HepG2 (cell line): ENCODE data around the gene FAT1. TPM values are rescaled to one million over a fixed set of nuclear protein-coding genes. Genes with fewer than 3 reads are reported as not detected.

Experiments
- ATAC-seq: fragments of 200-7000 bp; cut with Tn5 transposase; 3 replicates; pipeline ENCODE4 v1.9.1; 2020; ENCODE audit warnings: mild to moderate bottlenecking, moderate library complexity
- BruUV-seq: library from RNA; stranded (reverse); fragments of 400-500 nt; replicated peaks from 2 replicates; lab custom pipeline; 2021; lab: Mats Ljungman, UMichigan
- CTCF ChIA-PET: fragments of 300-600 bp; formaldehyde crosslinking; extraction: SDS; loops from one replicate; lab custom pipeline; 2021; ENCODE audit warnings: low total read pairs, inconsistent platforms, low intra/inter-chr PET ratio; lab: Yijun Ruan, JAX
- POLR2A ChIA-PET: fragments of 350-600 bp; sonication (Branson Sonifier 250); formaldehyde crosslinking; loops from one replicate; lab custom pipeline; 2020; ENCODE audit warnings: antibody characterized with exemption, inconsistent platforms; lab: Yijun Ruan, JAX
- DNase-seq: peaks from one replicate; pipeline ENCODE4 v3.0.0-alpha.2; 2015; ENCODE audit warnings: low spot score
- FAIRE-seq: peaks from 3 replicates; lab custom pipeline; 2011; peaks lifted over from hg19 to GRCh38; lab: Jason Lieb, UNC
- H2AFZ ChIP-seq: one replicate; pipeline ENCODE4 v1.6.1; 2011; ENCODE audit warnings: low read length, inconsistent platforms
- H3K27ac ChIP-seq: fragments of 300-600 bp; 3 replicates; pipeline ENCODE4 v1.8.0; 2011; ENCODE audit warnings: mixed run types, mild to moderate bottlenecking, mixed read lengths, low read length, inconsistent platforms; ENCODE audit not compliant: insufficient read depth; ENCODE audit errors: extremely low read length
- H3K27me3 ChIP-seq, 2 experiments: fragments of 200-600 bp in 1 of 2; 2 replicates in 1 of 2; 3 replicates in 1 of 2; pipeline versions ENCODE4 v1.6.0 to v1.8.0; 2011; ENCODE audit warnings: low read length in 2 of 2, mild to moderate bottlenecking in 2 of 2, moderate library complexity in 2 of 2, inconsistent platforms in 1 of 2; ENCODE audit not compliant: insufficient read depth in 2 of 2, control insufficient read depth in 1 of 2
- H3K36me3 ChIP-seq, 2 experiments: fragments of 200-600 bp in 1 of 2; replicated peaks in 1 of 2; 2 replicates in 1 of 2; 3 replicates in 1 of 2; pipeline versions ENCODE4 v1.5.1 to v1.8.0; 2011; ENCODE audit warnings: low read length in 2 of 2, inconsistent platforms in 1 of 2; ENCODE audit not compliant: insufficient read depth in 2 of 2, control insufficient read depth in 1 of 2
- H3K4me1 ChIP-seq: 2 replicates; pipeline ENCODE4 v1.5.1; 2012; ENCODE audit warnings: low read length, inconsistent platforms; ENCODE audit not compliant: insufficient read depth
- H3K4me2 ChIP-seq: 2 replicates; pipeline ENCODE4 v1.6.0; 2011; ENCODE audit warnings: low read depth, low read length, inconsistent platforms
- H3K4me3 ChIP-seq, 3 experiments: fragments of 200-600 bp in 1 of 3; sonication (generic), shearing (Covaris generic) in 1 of 3; replicated peaks in 1 of 3; 2 replicates each; pipeline ENCODE4 v1.5.1; 2011 to 2016; ENCODE audit warnings: low read length in 3 of 3, inconsistent platforms in 2 of 3, low read depth in 2 of 3, mild to moderate bottlenecking in 2 of 3, control low read depth in 1 of 3, mixed read lengths in 1 of 3; ENCODE audit not compliant: insufficient read depth in 1 of 3
- H3K79me2 ChIP-seq: one replicate; pipeline ENCODE4 v1.6.1; 2011; ENCODE audit warnings: low read length, inconsistent platforms; ENCODE audit not compliant: insufficient read depth
- H3K9ac ChIP-seq: 2 replicates; pipeline ENCODE4 v1.6.0; 2011; ENCODE audit warnings: mild to moderate bottlenecking, low read depth, low read length, inconsistent platforms; ENCODE audit not compliant: insufficient read depth
- H3K9me3 ChIP-seq: 2 replicates; pipeline ENCODE4 v1.5.1; 2012; ENCODE audit warnings: mild to moderate bottlenecking, low read length
- H4K20me1 ChIP-seq: 2 replicates; pipeline ENCODE4 v1.6.0; 2011; ENCODE audit warnings: inconsistent platforms, mild to moderate bottlenecking, low read length, moderate library complexity; ENCODE audit not compliant: insufficient read depth
- DR1 ChIP-seq: sonication (generic); formaldehyde crosslinking; IDR thresholded peaks from 2 replicates; pipeline ENCODE4 v1.8.0; 2021; ENCODE audit warnings: mild to moderate bottlenecking, missing genetic modification reagents, inconsistent platforms
- ESRRA ChIP-seq: sonication (generic); formaldehyde crosslinking; IDR thresholded peaks from 2 replicates; pipeline ENCODE4 v1.5.1; 2020; ENCODE audit warnings: mild to moderate bottlenecking, low read depth, missing genetic modification reagents
- HOXA3 ChIP-seq: sonication (generic); formaldehyde crosslinking; IDR thresholded peaks from 2 replicates; pipeline ENCODE4 v1.5.0; 2020; ENCODE audit warnings: missing genetic modification reagents
- JUNB ChIP-seq: sonication (generic); formaldehyde crosslinking; IDR thresholded peaks from 2 replicates; pipeline ENCODE4 v1.8.0; 2022; ENCODE audit warnings: missing genetic modification reagents, mild to moderate bottlenecking, borderline replicate concordance
- ZBTB33 ChIP-seq: sonication (generic); formaldehyde crosslinking; IDR thresholded peaks from 2 replicates; pipeline ENCODE4 v1.4.0; 2020; ENCODE audit warnings: missing genetic modification reagents
- ZFP36L2 ChIP-seq: sonication (generic); formaldehyde crosslinking; IDR thresholded peaks from 2 replicates; pipeline ENCODE4 v1.4.0; 2020; ENCODE audit warnings: missing genetic modification reagents
- ZFP41 ChIP-seq: sonication (generic); formaldehyde crosslinking; IDR thresholded peaks from 2 replicates; pipeline ENCODE4 v1.4.0; 2020; ENCODE audit warnings: mild to moderate bottlenecking, missing genetic modification reagents, borderline replicate concordance
- ZNF12 ChIP-seq: sonication (generic); formaldehyde crosslinking; IDR thresholded peaks from 2 replicates; pipeline ENCODE4 v1.5.0; 2020; ENCODE audit warnings: missing genetic modification reagents
- ZNF256 ChIP-seq: sonication (generic); formaldehyde crosslinking; conservative IDR thresholded peaks from 2 replicates; pipeline ENCODE4 v1.4.0; 2020; ENCODE audit warnings: missing genetic modification reagents
- ZNF275 ChIP-seq: sonication (generic); formaldehyde crosslinking; IDR thresholded peaks from 2 replicates; pipeline ENCODE4 v1.8.0; 2022; ENCODE audit warnings: missing genetic modification reagents, mild to moderate bottlenecking, inconsistent platforms, borderline replicate concordance
- ZNF292 ChIP-seq: sonication (generic); formaldehyde crosslinking; IDR thresholded peaks from 2 replicates; pipeline ENCODE4 v1.8.1; 2022; ENCODE audit warnings: mild to moderate bottlenecking, low read depth, missing genetic modification reagents, borderline replicate concordance
- ZNF556 ChIP-seq: sonication (generic); formaldehyde crosslinking; IDR thresholded peaks from 2 replicates; pipeline ENCODE4 v1.4.0; 2020; ENCODE audit warnings: mild to moderate bottlenecking, missing genetic modification reagents, borderline replicate concordance
- WGBS: methylation state at CpG from one replicate; pipeline ENCODE4 v1.1.6; 2017; ENCODE audit warnings: low lambda C conversion rate; 5-methylcytosine and 5-hydroxymethylcytosine counted together
- in situ Hi-C: cut with HindIII; loops from 2 replicates; pipeline ENCODE4 v1.10.0; 2017; ENCODE audit warnings: low pct_unique_long_range_greater_than_20kb; ENCODE audit not compliant: extremely low pct_ligation_motif_present
- intact Hi-C: fragments of 100-400 bp; cut with micrococcal nuclease; formaldehyde crosslinking; loops from one replicate; pipeline ENCODE4 v1.10.0; 2022; ENCODE audit not compliant: unreplicated experiment
- polyA plus RNA-seq, 8 experiments: library from polyadenylated mRNA; depleted of rRNA in 3 of 8; stranded (reverse) in 7 of 8; unstranded in 1 of 8; fragments of >200 nt; fragmentation: Illumina TruSeq in 4 of 8; extraction: Trizol in 4 of 8; gene quantifications; 2 replicates each; pipeline versions ENCODE4 v1.2.1 to v1.2.3, GENCODE V29; 2011 to 2016; ENCODE audit warnings: low read depth in 4 of 8, missing spikeins in 1 of 8, mixed read lengths in 1 of 8; ENCODE audit not compliant: insufficient read depth in 1 of 8
- total RNA-seq, 5 experiments: library from RNA; depleted of rRNA; stranded (reverse); fragments of >200 nt; fragmentation: Illumina TruSeq; extraction: Trizol; gene quantifications; 2 replicates each; pipeline ENCODE4 v1.2.3, GENCODE V29; 2016; ENCODE audit warnings: low read depth in 1 of 5
- TF ChIP-seq, protein P1 (sequence below): sonication (generic); formaldehyde crosslinking; IDR thresholded peaks from 2 replicates; pipeline ENCODE4 v1.9.0; 2021; ENCODE audit warnings: missing genetic modification reagents, mild to moderate bottlenecking, borderline replicate concordance
- TF ChIP-seq, protein P2 (sequence below): IDR thresholded peaks from 2 replicates; pipeline ENCODE4 v1.6.1; 2016; ENCODE audit warnings: missing compliant biosample characterization, missing genetic modification reagents, borderline replicate concordance

The FAT1 gene
- total and polyA plus RNA-seq, 2 of the 13 experiments (the other 11 are each of a cell fraction or from before 2014, with no cell fraction given), result 185 to 216 TPM

DNA sequence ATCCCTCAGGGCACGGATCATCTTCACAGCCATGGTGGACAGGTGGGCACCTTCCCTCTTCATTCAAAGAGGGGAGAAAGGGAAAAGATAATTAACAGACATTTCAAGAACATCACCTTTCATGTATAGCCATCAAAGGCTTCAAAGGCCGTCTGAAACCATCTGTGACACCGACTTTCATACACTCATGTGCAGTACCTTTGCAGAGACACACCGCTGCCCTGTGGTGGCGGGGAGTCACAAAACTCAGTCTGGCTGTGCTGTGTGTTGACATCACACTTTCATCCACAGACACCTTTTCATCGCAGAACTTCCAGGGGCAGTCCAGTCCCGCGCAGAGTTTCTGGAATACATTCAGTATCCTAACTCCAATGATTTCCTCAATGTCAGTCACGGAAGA is 120.7 kb downstream of the FAT1 start:
- no peaks in the 10 kb centered on the region for H3K79me2 ChIP-seq
- ChIA-PET POLR2A (no interaction called here), CTCF (no interaction called here)
- intact Hi-C loops (loop anchor here (5.0 kb wide), 1 partner anchor 119 kb away; the partner anchor contains the start of gene FAT1), in situ Hi-C loops (no loop called here)
- 98% methylated on average over 9 of the region's 9 CpGs for WGBS
- no peaks in the 10 kb centered on the region for H3K27me3 ChIP-seq
- H4K20me1 ChIP-seq, result no peaks in the 10 kb centered on the region
- no peak overlapping the region for H3K4me2 ChIP-seq
- BruUV-seq, result no TSS peak
- no peak overlapping the region for H3K9ac ChIP-seq
- no peak overlapping the region for H2AFZ ChIP-seq
- H3K4me3 ChIP-seq, result no peak overlapping the region
- no peak overlapping the region for H3K27ac ChIP-seq
- FAIRE-seq, result no peak
- H3K9me3 ChIP-seq, result no peaks in the 10 kb centered on the region
- TF ChIP-seq ZNF256 (no peak), JUNB (CRISPR knock-in tag) (no peak), ZFP36L2 (CRISPR knock-in tag) (no peak), ZBTB33 (CRISPR knock-in tag) (peak; percentile 74)
- no peak for ATAC-seq
- H3K36me3 ChIP-seq, result peaks cover 48 to 92% of the 10 kb centered on the region in 2 experiments
- H3K4me1 ChIP-seq, result no peaks in the 10 kb centered on the region
- DNase-seq, result no peak

GRCh38 chr4:186599483-186599882 is 124.2 kb downstream of the FAT1 start:
- Histone ChIP-seq H3K4me2 (no peak overlapping the region), H3K4me3 (no peak overlapping the region), H3K27ac (no peak overlapping the region), H3K79me2 (no peaks in the 10 kb centered on the region), H3K27me3 (no peaks in the 10 kb centered on the region), H3K36me3 (peaks cover 45 to 92% of the 10 kb centered on the region in 2 experiments), H4K20me1 (no peaks in the 10 kb centered on the region), H3K9me3 (no peaks in the 10 kb centered on the region), H3K9ac (no peak overlapping the region), H2AFZ (no peak overlapping the region), H3K4me1 (no peaks in the 10 kb centered on the region)
- DNase-seq (no peak), FAIRE-seq (no peak), ATAC-seq (no peak)
- BruUV-seq, result no TSS peak
- intact Hi-C loops, result no loop called here
- in situ Hi-C loops, result no loop called here
- ChIA-PET POLR2A (no interaction called here), CTCF (no interaction called here)
- WGBS, result 100% methylated on average over 10 of the region's 10 CpGs
- TF ChIP-seq, protein P1, sequence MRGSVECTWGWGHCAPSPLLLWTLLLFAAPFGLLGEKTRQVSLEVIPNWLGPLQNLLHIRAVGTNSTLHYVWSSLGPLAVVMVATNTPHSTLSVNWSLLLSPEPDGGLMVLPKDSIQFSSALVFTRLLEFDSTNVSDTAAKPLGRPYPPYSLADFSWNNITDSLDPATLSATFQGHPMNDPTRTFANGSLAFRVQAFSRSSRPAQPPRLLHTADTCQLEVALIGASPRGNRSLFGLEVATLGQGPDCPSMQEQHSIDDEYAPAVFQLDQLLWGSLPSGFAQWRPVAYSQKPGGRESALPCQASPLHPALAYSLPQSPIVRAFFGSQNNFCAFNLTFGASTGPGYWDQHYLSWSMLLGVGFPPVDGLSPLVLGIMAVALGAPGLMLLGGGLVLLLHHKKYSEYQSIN (CRISPR knock-in tag), result no peak
- no peak for TF ChIP-seq ESRRA
- TF ChIP-seq, protein P2, sequence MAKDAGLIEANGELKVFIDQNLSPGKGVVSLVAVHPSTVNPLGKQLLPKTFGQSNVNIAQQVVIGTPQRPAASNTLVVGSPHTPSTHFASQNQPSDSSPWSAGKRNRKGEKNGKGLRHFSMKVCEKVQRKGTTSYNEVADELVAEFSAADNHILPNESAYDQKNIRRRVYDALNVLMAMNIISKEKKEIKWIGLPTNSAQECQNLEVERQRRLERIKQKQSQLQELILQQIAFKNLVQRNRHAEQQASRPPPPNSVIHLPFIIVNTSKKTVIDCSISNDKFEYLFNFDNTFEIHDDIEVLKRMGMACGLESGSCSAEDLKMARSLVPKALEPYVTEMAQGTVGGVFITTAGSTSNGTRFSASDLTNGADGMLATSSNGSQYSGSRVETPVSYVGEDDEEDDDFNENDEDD (CRISPR knock-in tag), result no peak
- no peak for TF ChIP-seq ZNF275 (CRISPR knock-in tag)
- no peak for TF ChIP-seq ZNF292
- no peak for TF ChIP-seq HOXA3
- TF ChIP-seq ZFP41 (CRISPR knock-in tag), result no peak
- TF ChIP-seq DR1 (CRISPR knock-in tag), result no peak
- no peak for TF ChIP-seq ZNF556 (CRISPR knock-in tag)
- TF ChIP-seq ZNF12 (CRISPR knock-in tag), result no peak
